IMR-90 (cell line): ENCODE measurements around the gene RAP1A. TPM values are rescaled to one million over a fixed set of nuclear protein-coding genes. Genes with fewer than 3 reads are reported as not detected.

Source experiments
- ATAC-seq: fragments of 200-7000 bp; cut with Tn5 transposase; 2 replicates; pipeline ENCODE4 v1.9.1; 2020; ENCODE audit warnings: low read depth, mild to moderate bottlenecking, moderate library complexity
- BruUV-seq: library from RNA; stranded (reverse); fragments of 400-500 nt; replicated peaks from 2 replicates; lab custom pipeline; 2021; lab: Mats Ljungman, UMichigan
- CTCF ChIA-PET: fragments of 300-600 bp; formaldehyde crosslinking; extraction: SDS; loops from one replicate; lab custom pipeline; 2021; ENCODE audit warnings: antibody characterized with exemption; lab: Yijun Ruan, JAX
- POLR2A ChIA-PET: fragments of 300-600 bp; sonication (Branson Sonifier 250); formaldehyde crosslinking; loops from one replicate; lab custom pipeline; 2022; ENCODE audit warnings: antibody characterized with exemption; ENCODE audit not compliant: unreplicated experiment; lab: Charles Lee
- DNase-seq: peaks from one replicate; pipeline ENCODE4 v3.0.0; 2013
- H2AFZ ChIP-seq: replicated peaks from 2 replicates; pipeline ENCODE3; 2013; ENCODE audit warnings: low read length, mild to moderate bottlenecking; ENCODE audit not compliant: poor library complexity
- H2AK5ac ChIP-seq: 2 replicates; pipeline ENCODE4 v1.6.1; 2013; ENCODE audit warnings: low read depth, low read length, inconsistent platforms
- H2AK9ac ChIP-seq: replicated peaks from 2 replicates; pipeline ENCODE3; 2013; ENCODE audit warnings: mild to moderate bottlenecking, low read depth, low read length, moderate library complexity; ENCODE audit not compliant: poor library complexity
- H2BK120ac ChIP-seq: 2 replicates; pipeline ENCODE4 v1.6.1; 2013; ENCODE audit warnings: low read depth, low read length, inconsistent platforms
- H2BK15ac ChIP-seq: 3 replicates; pipeline ENCODE4 v1.6.1; 2013; ENCODE audit warnings: low read depth, low read length, inconsistent platforms
- H2BK20ac ChIP-seq: 2 replicates; pipeline ENCODE4 v1.6.1; 2013; ENCODE audit warnings: low read depth, mild to moderate bottlenecking, inconsistent platforms, low read length, moderate library complexity
- H2BK5ac ChIP-seq: 2 replicates; pipeline ENCODE4 v1.6.1; 2013; ENCODE audit warnings: mild to moderate bottlenecking, low read depth, low read length, inconsistent platforms; ENCODE audit not compliant: poor library complexity, severe bottlenecking
- H3K14ac ChIP-seq: replicated peaks from 2 replicates; pipeline ENCODE4 v1.6.1; 2013; ENCODE audit warnings: low read depth, low read length, inconsistent platforms
- H3K18ac ChIP-seq: 2 replicates; pipeline ENCODE4 v1.6.1; 2013; ENCODE audit warnings: low read depth, low read length, control low read depth
- H3K23ac ChIP-seq: 2 replicates; pipeline ENCODE4 v1.6.1; 2013; ENCODE audit warnings: low read depth, low read length, inconsistent platforms
- H3K27ac ChIP-seq: 2 replicates; pipeline ENCODE4 v1.5.1; 2013; ENCODE audit warnings: mild to moderate bottlenecking, control low read depth, low read length; ENCODE audit not compliant: insufficient read depth
- H3K27me3 ChIP-seq: 2 replicates; pipeline ENCODE4 v1.6.1; 2013; ENCODE audit warnings: low read length; ENCODE audit not compliant: control insufficient read depth, insufficient read depth
- H3K36me3 ChIP-seq: 2 replicates; pipeline ENCODE4 v1.6.1; 2013; ENCODE audit warnings: low read length, mixed read lengths; ENCODE audit not compliant: control insufficient read depth, insufficient read depth
- H3K4ac ChIP-seq: 2 replicates; pipeline ENCODE4 v1.6.1; 2013; ENCODE audit warnings: low read depth, low read length, inconsistent platforms
- H3K4me1 ChIP-seq: 2 replicates; pipeline ENCODE4 v1.6.1; 2013; ENCODE audit warnings: low read length, mixed read lengths; ENCODE audit not compliant: control insufficient read depth, insufficient read depth
- H3K4me2 ChIP-seq: 2 replicates; pipeline ENCODE4 v1.6.1; 2013; ENCODE audit warnings: low read depth, mild to moderate bottlenecking, control low read depth, low read length, moderate library complexity
- H3K4me3 ChIP-seq: 2 replicates; pipeline ENCODE4 v1.5.1; 2013; ENCODE audit warnings: low read depth, mild to moderate bottlenecking, control low read depth, low read length, moderate library complexity; ENCODE audit not compliant: insufficient read depth
- H3K56ac ChIP-seq: 2 replicates; pipeline ENCODE4 v1.6.1; 2013; ENCODE audit warnings: low read length, inconsistent platforms; ENCODE audit not compliant: insufficient read depth; ENCODE audit errors: extremely low read depth
- H3K79me1 ChIP-seq, 2 experiments: 2 replicates each; pipeline ENCODE4 v1.6.1; 2013; ENCODE audit warnings: low read length in 2 of 2, inconsistent platforms in 1 of 2, low read depth in 1 of 2
- H3K9ac ChIP-seq: 2 replicates; pipeline ENCODE4 v1.6.1; 2013; ENCODE audit warnings: low read depth, low read length, control low read depth
- H3K9me1 ChIP-seq: 2 replicates; pipeline ENCODE4 v1.6.1; 2013; ENCODE audit warnings: low read length, inconsistent platforms; ENCODE audit not compliant: insufficient read depth
- H3K9me3 ChIP-seq: 2 replicates; pipeline ENCODE4 v1.6.1; 2013; ENCODE audit warnings: low read length; ENCODE audit not compliant: control insufficient read depth, insufficient read depth
- H4K20me1 ChIP-seq: 2 replicates; pipeline ENCODE4 v1.6.1; 2013; ENCODE audit warnings: low read length, inconsistent platforms; ENCODE audit not compliant: insufficient read depth
- H4K5ac ChIP-seq: 2 replicates; pipeline ENCODE4 v1.6.1; 2013; ENCODE audit warnings: mild to moderate bottlenecking, low read depth, low read length, control low read depth
- H4K8ac ChIP-seq, 2 experiments: 2 replicates each; pipeline ENCODE4 v1.6.1; 2013; ENCODE audit warnings: low read depth in 2 of 2, low read length in 2 of 2, control low read depth in 1 of 2, inconsistent platforms in 1 of 2
- H4K91ac ChIP-seq: 2 replicates; pipeline ENCODE4 v1.6.1; 2013; ENCODE audit warnings: low read depth, low read length, inconsistent platforms; ENCODE audit not compliant: insufficient read depth
- BHLHE40 ChIP-seq: fragments of 150-350 bp; IDR thresholded peaks from 2 replicates; pipeline ENCODE4 v1.6.1; 2016; ENCODE audit warnings: mild to moderate bottlenecking, low read depth, low read length
- CEBPB ChIP-seq: IDR thresholded peaks from 2 replicates; pipeline ENCODE4 v1.6.1; 2012; ENCODE audit warnings: low read depth, low read length, improper control_type of control experiment
- CHD1 ChIP-seq: IDR thresholded peaks from 2 replicates; pipeline ENCODE4 v1.6.1; 2012; ENCODE audit warnings: low read depth, low read length, improper control_type of control experiment
- ELK1 ChIP-seq: fragments of 150-350 bp; IDR thresholded peaks from 2 replicates; pipeline ENCODE4 v1.6.1; 2016; ENCODE audit warnings: low read depth, mild to moderate bottlenecking, low read length, moderate library complexity, borderline replicate concordance
- FOS ChIP-seq: fragments of 150-350 bp; IDR thresholded peaks from 2 replicates; pipeline ENCODE4 v1.6.1; 2016; ENCODE audit warnings: low read depth, low read length
- MAFK ChIP-seq: IDR thresholded peaks from 2 replicates; pipeline ENCODE4 v1.6.1; 2012; ENCODE audit warnings: low read depth, low read length, improper control_type of control experiment
- MAZ ChIP-seq: IDR thresholded peaks from 2 replicates; pipeline ENCODE4 v1.6.1; 2012; ENCODE audit warnings: low read depth, mild to moderate bottlenecking, low read length, improper control_type of control experiment, moderate library complexity, borderline replicate concordance
- MXI1 ChIP-seq: IDR thresholded peaks from 2 replicates; pipeline ENCODE4 v1.6.1; 2012; ENCODE audit warnings: low read depth, mild to moderate bottlenecking, low read length, moderate library complexity, borderline replicate concordance
- NFE2L2 ChIP-seq: fragments of 150-350 bp; IDR thresholded peaks from 2 replicates; pipeline ENCODE4 v1.6.1; 2016; ENCODE audit warnings: low read depth, mild to moderate bottlenecking, low read length
- POLR2A ChIP-seq: IDR thresholded peaks from 2 replicates; pipeline ENCODE4 v1.6.1; 2012; ENCODE audit warnings: mild to moderate bottlenecking, low read depth, low read length
- RAD21 ChIP-seq: IDR thresholded peaks from 2 replicates; pipeline ENCODE4 v1.6.1; 2012; ENCODE audit warnings: low read length, improper control_type of control experiment
- RCOR1 ChIP-seq: IDR thresholded peaks from 2 replicates; pipeline ENCODE4 v1.6.1; 2012; ENCODE audit warnings: mild to moderate bottlenecking, low read length, improper control_type of control experiment; ENCODE audit not compliant: insufficient replicate concordance
- RFX5 ChIP-seq: IDR thresholded peaks from 2 replicates; pipeline ENCODE4 v1.8.0; 2012; ENCODE audit warnings: low read depth, mild to moderate bottlenecking, low read length, moderate library complexity
- SMC3 ChIP-seq: fragments of 150-350 bp; IDR thresholded peaks from 2 replicates; pipeline ENCODE4 v1.6.1; 2016; ENCODE audit warnings: low read depth, mild to moderate bottlenecking, antibody characterized with exemption, low read length, moderate library complexity
- USF2 ChIP-seq: fragments of 150-350 bp; IDR thresholded peaks from 2 replicates; pipeline ENCODE4 v1.6.1; 2017; ENCODE audit warnings: mild to moderate bottlenecking, antibody characterized with exemption, low read length, low read depth
- WGBS, 2 experiments: methylation state at CpG; one replicate each; pipeline versions ENCODE4 v1.1.5 to v1.1.7; 2013; ENCODE audit warnings: missing lambda C conversion rate in 2 of 2; ENCODE audit not compliant: insufficient read length in 1 of 2; ENCODE audit errors: extremely low coverage in 2 of 2; 5-methylcytosine and 5-hydroxymethylcytosine counted together
- dilution Hi-C: fragments of 300-500 bp; cut with HindIII; formaldehyde crosslinking; loops from one replicate; pipeline ENCODE4 v1.14.3; 2018; ENCODE audit warnings: low sequenced_read_pairs; ENCODE audit not compliant: unreplicated experiment
- in situ Hi-C: fragments of 300-500 bp; cut with MboI; formaldehyde crosslinking; loops from 3 replicates; pipeline ENCODE4 v1.14.3; 2019; ENCODE audit warnings: low sequenced_read_pairs, inconsistent platforms, mixed read lengths
- intact Hi-C: fragments of 100-400 bp; cut with micrococcal nuclease; formaldehyde crosslinking; loops from 2 replicates; pipeline ENCODE4 v1.10.0; 2022
- polyA plus RNA-seq, 3 experiments: library from polyadenylated mRNA; depleted of rRNA; stranded (reverse); fragments of >200 nt; gene quantifications; 2 replicates each; pipeline ENCODE4 v1.2.3, GENCODE V29; 2012; ENCODE audit warnings: low replicate concordance in 1 of 3
- total RNA-seq: library from RNA; depleted of rRNA; stranded (reverse); fragments of >200 nt; gene quantifications from 2 replicates; pipeline ENCODE4 v1.2.3, GENCODE V29; 2012
- TF ChIP-seq, protein P1 (sequence below): conservative IDR thresholded peaks from 2 replicates; pipeline ENCODE4 v1.5.1; 2012; ENCODE audit warnings: mild to moderate bottlenecking, low read depth, low read length, improper control_type of control experiment

RAP1A gene
- total and polyA plus RNA-seq, 2 of the 4 experiments (the other 2 are of a cell fraction): 18.1 to 43.6 TPM

DNA sequence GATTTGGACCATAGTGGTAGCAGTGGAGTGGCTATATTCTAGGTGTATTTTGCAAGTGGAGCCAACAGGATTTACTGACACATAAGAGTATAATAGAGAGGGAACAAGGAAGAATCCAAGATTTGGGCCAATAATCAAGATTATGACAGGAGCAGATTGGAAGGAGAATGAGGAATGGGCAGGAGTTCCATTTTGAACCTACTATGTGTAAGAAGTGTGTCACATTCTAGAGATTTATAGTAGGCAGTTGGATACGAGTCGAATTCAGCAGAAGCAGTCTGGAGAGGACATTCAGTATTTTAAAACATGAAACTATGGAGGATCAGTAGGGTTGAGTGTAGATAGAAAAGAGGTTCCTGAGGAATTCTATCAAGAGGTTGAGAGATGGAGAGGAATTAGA, 97.9 kb downstream of the RAP1A start:
- Histone ChIP-seq H2BK5ac (no peak overlapping the region), H2AFZ (no peak overlapping the region), H3K56ac (no peak overlapping the region), H2BK120ac (no peak overlapping the region), H4K20me1 (no peaks in the 10 kb centered on the region), H3K9me1 (peaks cover 22% of the 10 kb centered on the region), H2AK9ac (no peak overlapping the region), H4K8ac (no peak overlapping the region), H2BK15ac (no peak overlapping the region), H3K36me3 (peaks cover 2% of the 10 kb centered on the region; the same call in 1 of the 2 replicates), H3K4me3 (no peak overlapping the region), H3K9ac (no peak overlapping the region), H3K9me3 (no peaks in the 10 kb centered on the region), H3K4me2 (no peak overlapping the region), H3K14ac (no peak overlapping the region), H2BK20ac (no peak overlapping the region), H4K5ac (no peak overlapping the region), H3K23ac (no peak overlapping the region), H3K4ac (no peak overlapping the region), H3K27me3 (no peaks in the 10 kb centered on the region), H3K4me1 (peaks cover 12% of the 10 kb centered on the region), H3K27ac (no peak overlapping the region), H4K91ac (no peak overlapping the region), H3K79me1 (peaks cover 0 to 5% of the 10 kb centered on the region in 2 experiments; a peak in 2 of 4 replicates), H3K18ac (no peak overlapping the region), H2AK5ac (no peak overlapping the region)
- in situ Hi-C loops (loop anchor here (5.0 kb wide), 1 partner anchor 35 kb away; no protein-coding TSS in a partner anchor), dilution Hi-C loops (no loop called here), intact Hi-C loops (no loop called here)
- 100% methylated on average over 2 of the region's 2 CpGs; no CpG with 5 or more reads in 1 of the 2 experiments for WGBS, 2 experiments
- BruUV-seq: no TSS peak
- TF ChIP-seq USF2 (no peak), BHLHE40 (no peak), RFX5 (no peak), RCOR1 (no peak), MAZ (no peak), SMC3 (no peak), CEBPB (no peak), FOS (no peak), ELK1 (no peak), MXI1 (no peak), CHD1 (no peak), RAD21 (no peak), NFE2L2 (no peak), MAFK (no peak), POLR2A (no peak)
- TF ChIP-seq, protein P1, sequence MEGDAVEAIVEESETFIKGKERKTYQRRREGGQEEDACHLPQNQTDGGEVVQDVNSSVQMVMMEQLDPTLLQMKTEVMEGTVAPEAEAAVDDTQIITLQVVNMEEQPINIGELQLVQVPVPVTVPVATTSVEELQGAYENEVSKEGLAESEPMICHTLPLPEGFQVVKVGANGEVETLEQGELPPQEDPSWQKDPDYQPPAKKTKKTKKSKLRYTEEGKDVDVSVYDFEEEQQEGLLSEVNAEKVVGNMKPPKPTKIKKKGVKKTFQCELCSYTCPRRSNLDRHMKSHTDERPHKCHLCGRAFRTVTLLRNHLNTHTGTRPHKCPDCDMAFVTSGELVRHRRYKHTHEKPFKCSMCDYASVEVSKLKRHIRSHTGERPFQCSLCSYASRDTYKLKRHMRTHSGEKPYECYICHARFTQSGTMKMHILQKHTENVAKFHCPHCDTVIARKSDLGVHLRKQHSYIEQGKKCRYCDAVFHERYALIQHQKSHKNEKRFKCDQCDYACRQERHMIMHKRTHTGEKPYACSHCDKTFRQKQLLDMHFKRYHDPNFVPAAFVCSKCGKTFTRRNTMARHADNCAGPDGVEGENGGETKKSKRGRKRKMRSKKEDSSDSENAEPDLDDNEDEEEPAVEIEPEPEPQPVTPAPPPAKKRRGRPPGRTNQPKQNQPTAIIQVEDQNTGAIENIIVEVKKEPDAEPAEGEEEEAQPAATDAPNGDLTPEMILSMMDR: no peak
- ChIA-PET POLR2A (no interaction called here), CTCF (no interaction called here)
- DNase-seq: no peak
- ATAC-seq: no peak
